GM12874 (cell line): ENCODE measurements around the gene NAALADL2.

Source experiments
- TF ChIP-seq, protein P1 (sequence below): IDR thresholded peaks from 2 replicates; pipeline ENCODE4 v1.5.1; 2011; ENCODE audit warnings: low read depth, mild to moderate bottlenecking, control low read depth, low read length, moderate library complexity; ENCODE audit not compliant: insufficient read depth

The NAALADL2 gene

GRCh38 chr3:174891524-174892203 lies 32.5 kb downstream of the NAALADL2 start:
- TF ChIP-seq, protein P1, sequence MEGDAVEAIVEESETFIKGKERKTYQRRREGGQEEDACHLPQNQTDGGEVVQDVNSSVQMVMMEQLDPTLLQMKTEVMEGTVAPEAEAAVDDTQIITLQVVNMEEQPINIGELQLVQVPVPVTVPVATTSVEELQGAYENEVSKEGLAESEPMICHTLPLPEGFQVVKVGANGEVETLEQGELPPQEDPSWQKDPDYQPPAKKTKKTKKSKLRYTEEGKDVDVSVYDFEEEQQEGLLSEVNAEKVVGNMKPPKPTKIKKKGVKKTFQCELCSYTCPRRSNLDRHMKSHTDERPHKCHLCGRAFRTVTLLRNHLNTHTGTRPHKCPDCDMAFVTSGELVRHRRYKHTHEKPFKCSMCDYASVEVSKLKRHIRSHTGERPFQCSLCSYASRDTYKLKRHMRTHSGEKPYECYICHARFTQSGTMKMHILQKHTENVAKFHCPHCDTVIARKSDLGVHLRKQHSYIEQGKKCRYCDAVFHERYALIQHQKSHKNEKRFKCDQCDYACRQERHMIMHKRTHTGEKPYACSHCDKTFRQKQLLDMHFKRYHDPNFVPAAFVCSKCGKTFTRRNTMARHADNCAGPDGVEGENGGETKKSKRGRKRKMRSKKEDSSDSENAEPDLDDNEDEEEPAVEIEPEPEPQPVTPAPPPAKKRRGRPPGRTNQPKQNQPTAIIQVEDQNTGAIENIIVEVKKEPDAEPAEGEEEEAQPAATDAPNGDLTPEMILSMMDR: no peak

- TF ChIP-seq, protein P1: no peak
These were observed 47.9 kb downstream of the NAALADL2 start for GRCh38 chr3:174907027-174907426.

GRCh38 chr3:174907628-174908407 lies 48.7 kb downstream of the NAALADL2 start:
- TF ChIP-seq, protein P1: no peak

DNA sequence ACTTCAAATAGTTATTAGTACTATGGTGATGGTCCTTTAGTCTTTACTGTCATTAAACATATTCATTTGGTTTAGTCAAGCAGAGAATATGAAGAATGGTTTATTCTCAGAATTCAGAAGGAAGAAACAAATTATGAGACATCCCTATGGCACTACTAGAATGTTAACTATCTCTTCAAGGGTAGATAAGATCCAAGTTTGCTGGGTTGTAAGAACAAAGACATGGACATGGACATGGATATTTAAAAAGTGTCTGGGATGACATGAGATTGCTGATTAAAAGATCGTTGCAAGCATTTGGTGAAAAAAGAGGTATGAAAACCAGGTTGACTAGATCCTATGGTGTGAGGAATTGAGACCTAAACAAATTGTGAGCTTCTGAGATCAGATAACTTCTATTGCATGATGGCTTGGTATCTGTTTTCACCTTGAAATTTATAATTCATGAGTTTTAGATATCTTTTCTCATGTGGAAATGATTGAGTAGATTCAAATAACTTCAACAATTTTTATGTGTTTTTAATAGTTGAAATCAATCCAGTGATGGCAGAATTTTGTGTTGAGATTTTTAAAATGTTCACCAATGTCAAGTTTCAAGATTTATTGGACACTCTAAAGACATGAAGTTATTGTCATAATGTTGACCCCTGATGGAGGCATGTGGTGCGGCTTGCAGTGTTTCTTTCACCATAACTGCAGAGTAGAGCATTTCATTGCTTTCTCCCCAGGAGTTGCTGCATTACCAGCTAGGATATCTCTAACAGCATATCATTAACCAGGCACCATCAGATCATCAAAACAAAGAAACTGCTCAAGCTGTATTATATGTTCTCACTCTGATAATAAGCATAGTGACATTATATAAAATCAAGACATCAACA lies 72.6 kb downstream of the NAALADL2 start:
- TF ChIP-seq, protein P1: no peak

DNA sequence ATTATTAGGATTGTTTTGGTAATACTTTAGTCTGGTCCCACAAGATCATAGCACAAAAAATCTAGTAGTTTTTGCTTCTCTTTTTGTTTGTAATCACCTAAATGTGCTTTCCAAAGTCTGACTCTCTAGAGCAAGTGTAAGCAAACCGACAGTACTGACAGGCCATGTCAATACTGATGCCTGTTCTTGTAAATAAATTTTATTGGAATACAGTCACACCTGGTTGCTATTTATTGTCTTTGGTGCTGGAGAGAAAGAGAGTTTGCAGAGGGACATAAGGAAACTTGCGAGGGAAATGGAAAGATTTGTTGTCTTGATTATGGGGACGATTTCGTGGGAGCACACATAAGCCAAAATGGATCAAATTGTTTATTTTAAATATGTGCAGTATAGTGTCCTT lies 77.5 kb downstream of the NAALADL2 start:
- TF ChIP-seq, protein P1: no peak

- TF ChIP-seq, protein P1: no peak
These were observed 78.3 kb downstream of the NAALADL2 start for GRCh38 chr3:174937478-174937877.

DNA sequence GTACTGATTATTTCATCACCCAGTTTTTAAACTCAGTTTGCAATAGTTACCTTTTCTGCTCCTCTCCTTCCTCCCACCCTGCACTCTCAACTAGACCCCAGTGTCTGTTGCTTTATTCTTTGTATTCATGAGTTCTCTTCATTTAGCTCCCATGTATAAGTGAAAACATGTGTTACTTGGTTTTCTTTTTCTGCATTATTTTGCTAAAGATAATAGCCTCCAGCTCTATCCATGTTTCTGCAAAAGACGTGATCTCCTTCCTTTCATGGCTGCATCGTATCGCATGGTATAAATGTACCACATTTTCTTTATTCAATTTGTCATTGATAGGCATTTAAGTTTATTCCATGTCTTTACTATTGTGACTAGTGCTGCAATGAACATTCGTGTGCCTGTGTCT lies 79.0 kb downstream of the NAALADL2 start:
- TF ChIP-seq, protein P1: no peak
